Measurements from ENCODE around the gene IFNA13.

- TF ChIP-seq MEF2A (IDR thresholded peaks at IDR 0.05; ENCODE audit: control insufficient read depth, low read depth, low read length) (no peak), PKNOX1 (IDR thresholded peaks at IDR 0.05) (no peak), CREB5 (CRISPR knock-in tag; IDR thresholded peaks at IDR 0.05) (no peak), ELF1 (tag; IDR thresholded peaks at IDR 0.05) (no peak), RFX5 (IDR thresholded peaks at IDR 0.05; ENCODE audit: low read depth, low read length) (no peak), ATF1 (CRISPR knock-in tag; IDR thresholded peaks at IDR 0.05) (no peak), ATF1 (tag; IDR thresholded peaks at IDR 0.05) (no peak), EZH2 (IDR thresholded peaks at IDR 0.05; ENCODE audit: borderline replicate concordance, low read depth, low read length) (no peak)
Observed at GRCh38 chr9:21413624-21414023, 45.8 kb upstream of the IFNA13 start.

All from K562 (cell line).